ENCODE data around the gene CREBZF. TPM values are rescaled to one million over a fixed set of nuclear protein-coding genes. Genes with fewer than 3 reads are reported as not detected.

The CREBZF gene
- total and polyA plus RNA-seq, 9 of the 15 experiments (the other 6 are each of a cell fraction or from before 2014, with no cell fraction given), result 7.2 to 70.2 (median 40.5) TPM

DNA sequence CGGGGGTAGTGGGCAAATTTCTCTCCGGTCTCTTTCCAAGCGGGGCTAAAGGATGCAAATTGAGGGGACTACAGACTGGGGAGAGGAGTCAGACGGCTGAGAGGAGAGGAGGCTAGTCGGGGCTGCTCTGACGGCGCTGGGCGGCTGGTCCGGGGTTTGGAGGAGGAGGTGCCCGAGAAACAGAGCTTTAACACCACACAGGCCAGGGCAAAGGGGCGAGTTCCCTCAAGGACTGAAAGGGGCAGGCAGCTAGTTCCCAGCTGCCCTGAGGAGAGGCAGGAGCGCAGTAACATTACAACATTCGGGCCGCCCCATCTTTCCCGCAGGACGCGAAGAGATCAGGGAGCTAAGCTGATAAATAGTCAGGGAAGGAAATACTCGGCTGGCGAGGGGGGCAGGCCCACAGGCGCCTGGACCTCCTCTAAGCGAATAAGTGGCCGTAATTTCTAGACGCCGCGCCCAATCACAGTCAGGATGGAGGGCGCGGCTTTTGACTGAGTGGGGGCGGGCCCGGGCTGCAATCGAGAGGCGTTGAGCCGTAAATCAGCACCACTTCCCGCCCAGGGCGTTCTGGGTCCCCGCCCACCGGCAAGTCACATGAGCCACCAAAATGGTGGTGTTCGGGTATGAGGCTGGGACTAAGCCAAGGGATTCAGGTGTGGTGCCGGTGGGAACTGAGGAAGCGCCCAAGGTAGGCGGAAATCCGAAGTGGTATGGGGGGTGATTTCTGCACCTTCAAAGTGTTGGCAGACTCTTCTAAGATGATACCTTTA lies 36.7 kb downstream of the CREBZF start, which contains the start of gene TMEM126B (continued):
- TF ChIP-seq, protein P1, sequence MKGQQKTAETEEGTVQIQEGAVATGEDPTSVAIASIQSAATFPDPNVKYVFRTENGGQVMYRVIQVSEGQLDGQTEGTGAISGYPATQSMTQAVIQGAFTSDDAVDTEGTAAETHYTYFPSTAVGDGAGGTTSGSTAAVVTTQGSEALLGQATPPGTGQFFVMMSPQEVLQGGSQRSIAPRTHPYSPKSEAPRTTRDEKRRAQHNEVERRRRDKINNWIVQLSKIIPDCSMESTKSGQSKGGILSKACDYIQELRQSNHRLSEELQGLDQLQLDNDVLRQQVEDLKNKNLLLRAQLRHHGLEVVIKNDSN (CRISPR knock-in tag; IDR thresholded peaks at IDR 0.05), result peak; percentile 96
- TF ChIP-seq SMC3 (conservative IDR thresholded peaks at IDR 0.05; ENCODE audit: insufficient read depth, low read depth, low read length), result no peak
- no peak for TF ChIP-seq ZNF699 (CRISPR knock-in tag; IDR thresholded peaks at IDR 0.05; ENCODE audit: insufficient replicate concordance)
- TF ChIP-seq YBX1 (IDR thresholded peaks at IDR 0.05), result no peak
- TF ChIP-seq KDM5B (IDR thresholded peaks at IDR 0.05; ENCODE audit: insufficient replicate concordance, low read depth, low read length), result peak; percentile 89
- TF ChIP-seq, protein P2, sequence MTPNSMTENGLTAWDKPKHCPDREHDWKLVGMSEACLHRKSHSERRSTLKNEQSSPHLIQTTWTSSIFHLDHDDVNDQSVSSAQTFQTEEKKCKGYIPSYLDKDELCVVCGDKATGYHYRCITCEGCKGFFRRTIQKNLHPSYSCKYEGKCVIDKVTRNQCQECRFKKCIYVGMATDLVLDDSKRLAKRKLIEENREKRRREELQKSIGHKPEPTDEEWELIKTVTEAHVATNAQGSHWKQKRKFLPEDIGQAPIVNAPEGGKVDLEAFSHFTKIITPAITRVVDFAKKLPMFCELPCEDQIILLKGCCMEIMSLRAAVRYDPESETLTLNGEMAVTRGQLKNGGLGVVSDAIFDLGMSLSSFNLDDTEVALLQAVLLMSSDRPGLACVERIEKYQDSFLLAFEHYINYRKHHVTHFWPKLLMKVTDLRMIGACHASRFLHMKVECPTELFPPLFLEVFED (CRISPR knock-in tag; conservative IDR thresholded peaks at IDR 0.05), result no peak
- no peak for TF ChIP-seq SAFB2 (IDR thresholded peaks at IDR 0.05; ENCODE audit: borderline replicate concordance, low read depth, low read length, severe bottlenecking)
- no peak for TF ChIP-seq ZNF121 (CRISPR knock-in tag; conservative IDR thresholded peaks at IDR 0.05)
- peak in 1 of 2 experiments; percentile 8; a peak in 1 of 4 replicates for TF ChIP-seq HDAC1 (IDR thresholded peaks at IDR 0.05)
- peak; percentile 66; the same call in 1 of the 2 replicates for TF ChIP-seq HLTF (IDR thresholded peaks at IDR 0.05)
- TF ChIP-seq ZNF766 (CRISPR knock-in tag; conservative IDR thresholded peaks at IDR 0.05), result 0 out of 2 replicates have a peak, but pooled peaks have one; percentile 51
- TF ChIP-seq, protein P3, sequence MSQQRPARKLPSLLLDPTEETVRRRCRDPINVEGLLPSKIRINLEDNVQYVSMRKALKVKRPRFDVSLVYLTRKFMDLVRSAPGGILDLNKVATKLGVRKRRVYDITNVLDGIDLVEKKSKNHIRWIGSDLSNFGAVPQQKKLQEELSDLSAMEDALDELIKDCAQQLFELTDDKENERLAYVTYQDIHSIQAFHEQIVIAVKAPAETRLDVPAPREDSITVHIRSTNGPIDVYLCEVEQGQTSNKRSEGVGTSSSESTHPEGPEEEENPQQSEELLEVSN (IDR thresholded peaks at IDR 0.05; ENCODE audit: borderline replicate concordance in 1 of 2, extremely low read depth in 1 of 2, insufficient read depth in 1 of 2, insufficient read length in 1 of 2, low read depth in 1 of 2, low read length in 1 of 2, poor library complexity in 1 of 2, severe bottlenecking in 1 of 2), result peak; percentile 22 to 59
- no peak for TF ChIP-seq KAT2B (IDR thresholded peaks at IDR 0.05; ENCODE audit: low read depth, low read length)
- no peak for TF ChIP-seq NR2C2 (CRISPR knock-in tag; IDR thresholded peaks at IDR 0.05)
- TF ChIP-seq NR2C2 (tag; IDR thresholded peaks at IDR 0.05), result peak; percentile 26; the same call in 1 of the 2 replicates
- TF ChIP-seq YY1 (IDR thresholded peaks at IDR 0.05; ENCODE audit: borderline replicate concordance in 1 of 3, control insufficient read depth in 1 of 3, extremely low read depth in 1 of 3, insufficient read depth in 3 of 3, insufficient read length in 1 of 3, insufficient replicate concordance in 2 of 3, low read depth in 1 of 3, low read length in 2 of 3), result peak; percentile 50 to 96 (median 94)
- TF ChIP-seq, protein P4, sequence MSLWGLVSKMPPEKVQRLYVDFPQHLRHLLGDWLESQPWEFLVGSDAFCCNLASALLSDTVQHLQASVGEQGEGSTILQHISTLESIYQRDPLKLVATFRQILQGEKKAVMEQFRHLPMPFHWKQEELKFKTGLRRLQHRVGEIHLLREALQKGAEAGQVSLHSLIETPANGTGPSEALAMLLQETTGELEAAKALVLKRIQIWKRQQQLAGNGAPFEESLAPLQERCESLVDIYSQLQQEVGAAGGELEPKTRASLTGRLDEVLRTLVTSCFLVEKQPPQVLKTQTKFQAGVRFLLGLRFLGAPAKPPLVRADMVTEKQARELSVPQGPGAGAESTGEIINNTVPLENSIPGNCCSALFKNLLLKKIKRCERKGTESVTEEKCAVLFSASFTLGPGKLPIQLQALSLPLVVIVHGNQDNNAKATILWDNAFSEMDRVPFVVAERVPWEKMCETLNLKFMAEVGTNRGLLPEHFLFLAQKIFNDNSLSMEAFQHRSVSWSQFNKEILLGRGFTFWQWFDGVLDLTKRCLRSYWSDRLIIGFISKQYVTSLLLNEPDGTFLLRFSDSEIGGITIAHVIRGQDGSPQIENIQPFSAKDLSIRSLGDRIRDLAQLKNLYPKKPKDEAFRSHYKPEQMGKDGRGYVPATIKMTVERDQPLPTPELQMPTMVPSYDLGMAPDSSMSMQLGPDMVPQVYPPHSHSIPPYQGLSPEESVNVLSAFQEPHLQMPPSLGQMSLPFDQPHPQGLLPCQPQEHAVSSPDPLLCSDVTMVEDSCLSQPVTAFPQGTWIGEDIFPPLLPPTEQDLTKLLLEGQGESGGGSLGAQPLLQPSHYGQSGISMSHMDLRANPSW (CRISPR knock-in tag; IDR thresholded peaks at IDR 0.05), result no peak
- TF ChIP-seq TSC22D4 (tag; IDR thresholded peaks at IDR 0.05), result no peak

Data from K562 (cell line).